Cardiac muscle cell (in vitro differentiated cells and primary cell): Measurements from ENCODE around the gene MSL2. TPM values are rescaled to one million over a fixed set of nuclear protein-coding genes. Genes with fewer than 3 reads are reported as not detected.
"Not testable (repeated sequence)": the region's sequence is repeated elsewhere in the genome, so short reads cannot be mapped to it uniquely, and the experiment has no call there.

Experiments used
- DNase-seq, 2 donors: peaks; one replicate each; pipeline versions ENCODE4 v3.0.0 to v3.0.0-alpha.2; 2010 to 2017; ENCODE audit warnings: low read depth in 1 of 2, low spot score in 1 of 2
- H3K27ac ChIP-seq: fragments of 200-600 bp; sonication (generic); 2 replicates; pipeline ENCODE4 v1.5.1; 2016
- H3K27me3 ChIP-seq: fragments of 200-600 bp; sonication (generic); 2 replicates; pipeline ENCODE4 v1.6.0; 2016; ENCODE audit warnings: control low read depth
- H3K36me3 ChIP-seq: fragments of 200-600 bp; sonication (generic); 2 replicates; pipeline ENCODE4 v1.5.1; 2016; ENCODE audit warnings: control low read depth
- H3K4me1 ChIP-seq: fragments of 200-600 bp; sonication (generic); 2 replicates; pipeline ENCODE4 v1.8.1; 2017; ENCODE audit warnings: low read depth, mild to moderate bottlenecking, mixed run types
- H3K4me3 ChIP-seq: fragments of 200-600 bp; sonication (generic); 2 replicates; pipeline ENCODE4 v1.5.1; 2016; ENCODE audit warnings: mild to moderate bottlenecking
- H3K9me3 ChIP-seq: fragments of 200-600 bp; sonication (generic); 2 replicates; pipeline ENCODE4 v1.5.1; 2017; ENCODE audit warnings: low read depth, mild to moderate bottlenecking, control low read depth
- CTCF ChIP-seq: IDR thresholded peaks from 2 replicates; pipeline ENCODE4 v1.5.1; 2012; ENCODE audit warnings: low read depth, mild to moderate bottlenecking, low read length
- polyA plus RNA-seq: library from polyadenylated mRNA; unstranded; fragments of >200 nt; fragmentation: Nextera tagmentation; extraction: Ambion mirVana; gene quantifications from 2 replicates; pipeline ENCODE4 v1.2.1, GENCODE V29; 2016
- total RNA-seq: library from RNA; depleted of rRNA; stranded (reverse); fragments of >200 nt; gene quantifications from 2 replicates; pipeline ENCODE4 v1.2.3, GENCODE V29; 2016

Gene MSL2
- total and polyA plus RNA-seq, 2 experiments from 2014 or later: 5.3 to 16.4 TPM

DNA sequence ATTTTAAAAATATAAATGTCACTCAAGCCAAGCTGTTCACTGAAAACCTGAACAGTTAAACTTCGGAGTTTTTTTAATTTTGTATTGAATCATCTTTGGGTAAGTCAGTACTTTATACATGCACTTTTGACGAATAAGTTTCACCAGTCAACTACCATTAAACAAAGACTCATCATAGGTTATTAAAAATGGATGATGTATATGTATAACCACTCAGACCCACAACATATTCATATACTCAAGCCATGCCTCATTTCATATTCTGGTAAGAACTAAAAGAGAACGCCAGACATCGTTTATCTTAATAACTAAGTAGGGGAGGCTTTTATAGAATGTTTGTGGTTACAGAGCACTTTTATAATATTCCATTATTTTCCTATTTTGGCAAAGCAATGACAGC lies 18.3 kb downstream of the MSL2 start:
- Histone ChIP-seq H3K36me3 (no peaks in the 10 kb centered on the region), H3K4me3 (no peak overlapping the region), H3K27me3 (no peaks in the 10 kb centered on the region), H3K27ac (no peak overlapping the region), H3K4me1 (no peaks in the 10 kb centered on the region), H3K9me3 (no peaks in the 10 kb centered on the region)
- DNase-seq: no peak
- TF ChIP-seq CTCF: no peak

- no peak overlapping the region for H3K27ac ChIP-seq
- H3K36me3 ChIP-seq: no peaks in the 10 kb centered on the region
- TF ChIP-seq CTCF: no peak
- H3K27me3 ChIP-seq: no peaks in the 10 kb centered on the region
- no peaks in the 10 kb centered on the region for H3K4me1 ChIP-seq
- DNase-seq: no peak
- no peaks in the 10 kb centered on the region for H3K9me3 ChIP-seq
- no peak overlapping the region for H3K4me3 ChIP-seq
Measured at GRCh38 chr3:136173939-136174490, 22.1 kb downstream of the MSL2 start.

- Histone ChIP-seq H3K4me3 (no peak overlapping the region), H3K36me3 (no peaks in the 10 kb centered on the region), H3K9me3 (no peaks in the 10 kb centered on the region), H3K4me1 (peaks cover 12% of the 10 kb centered on the region), H3K27ac (peak overlapping the region; percentile 1), H3K27me3 (no peaks in the 10 kb centered on the region)
- no peak for DNase-seq
- TF ChIP-seq CTCF: no peak
Measured at GRCh38 chr3:136171097-136171542, 25.0 kb downstream of the MSL2 start.

DNA sequence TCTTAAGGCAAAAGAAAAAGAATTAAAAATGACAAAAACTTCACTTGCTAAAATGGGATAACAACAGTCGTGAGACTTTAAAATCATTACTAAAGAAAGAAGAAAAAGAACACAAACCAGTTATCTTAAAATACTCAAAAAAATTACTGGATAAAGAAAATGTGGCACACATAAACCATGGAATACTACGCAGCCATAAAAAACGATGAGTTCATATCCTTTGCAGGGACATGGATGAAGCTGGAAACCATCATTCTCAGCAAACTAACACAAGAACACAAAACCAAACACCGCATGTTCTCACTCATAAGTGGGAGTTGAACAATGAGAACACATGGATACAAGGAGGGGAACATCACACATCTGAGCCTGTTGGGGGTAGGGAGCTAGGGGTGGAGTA lies 27.9 kb downstream of the MSL2 start:
- not testable (repeated sequence) for DNase-seq, H3K27ac ChIP-seq, H3K9me3 ChIP-seq, H3K4me3 ChIP-seq, H3K36me3 ChIP-seq, H3K27me3 ChIP-seq
- peaks cover 12% of the 10 kb centered on the region for H3K4me1 ChIP-seq

GRCh38 chr3:136166507-136166906 lies 29.6 kb downstream of the MSL2 start:
- H3K36me3 ChIP-seq: no peaks in the 10 kb centered on the region
- TF ChIP-seq CTCF: no peak
- no peak overlapping the region for H3K27ac ChIP-seq
- H3K4me3 ChIP-seq: no peak overlapping the region
- H3K27me3 ChIP-seq: no peaks in the 10 kb centered on the region
- peaks cover 12% of the 10 kb centered on the region for H3K4me1 ChIP-seq
- H3K9me3 ChIP-seq: no peaks in the 10 kb centered on the region
- no peak for DNase-seq

GRCh38 chr3:136163607-136164006 lies 32.5 kb downstream of the MSL2 start:
- not testable (repeated sequence) for H3K9me3 ChIP-seq, H3K27me3 ChIP-seq, H3K4me3 ChIP-seq, DNase-seq, H3K36me3 ChIP-seq
- H3K27ac ChIP-seq: peak overlapping the region; percentile 6
- H3K4me1 ChIP-seq: peaks cover 12% of the 10 kb centered on the region

DNA sequence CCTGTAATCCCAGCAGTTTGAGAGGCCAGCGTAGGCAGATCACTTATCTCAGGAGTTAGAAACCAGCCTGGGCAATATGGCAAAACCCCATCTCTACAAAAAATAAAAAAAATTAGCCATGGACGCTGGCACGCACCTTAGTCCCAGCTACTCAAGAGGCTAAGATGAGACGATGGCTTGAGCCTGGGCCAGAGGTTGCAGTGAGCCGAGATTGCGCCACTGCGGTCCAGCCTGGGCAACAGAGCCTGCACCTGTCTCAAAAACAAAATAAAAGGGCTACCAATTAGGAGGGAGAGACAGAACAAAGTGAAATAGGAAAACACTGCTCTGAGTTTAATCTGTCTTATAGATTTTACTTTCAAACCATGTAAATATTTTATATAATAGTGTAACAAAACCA lies 33.8 kb downstream of the MSL2 start:
- peaks cover 12% of the 10 kb centered on the region for H3K4me1 ChIP-seq
- H3K36me3 ChIP-seq: no peaks in the 10 kb centered on the region
- H3K27ac ChIP-seq: no peak overlapping the region
- no peaks in the 10 kb centered on the region for H3K9me3 ChIP-seq
- no peak for TF ChIP-seq CTCF
- H3K4me3 ChIP-seq: no peak overlapping the region
- no peak for DNase-seq
- H3K27me3 ChIP-seq: no peaks in the 10 kb centered on the region
